Vagina (tissue), 2 donors: ENCODE data around the gene USP20.
A peak's percentile ranks its signal among the peaks of the same experiment; 100 is the strongest.

ENCODE experiments used
- CTCF ChIP-seq, 3 experiments: fragments of 450-650 bp in 2 of 3; fragments of 200-600 bp in 1 of 3; sonication (generic) in 1 of 3; IDR thresholded peaks; one replicate each; pipeline ENCODE4 v1.5.1; 2017 to 2019; ENCODE audit warnings: antibody characterized with exemption in 3 of 3, mild to moderate bottlenecking in 2 of 3, moderate library complexity in 2 of 3
- POLR2A ChIP-seq, 2 donors: fragments of 450-650 bp; IDR thresholded peaks; one replicate each; pipeline ENCODE4 v1.6.1; 2017; ENCODE audit warnings: antibody characterized with exemption in 2 of 2, mild to moderate bottlenecking in 2 of 2, moderate library complexity in 2 of 2
- POLR2AphosphoS5 ChIP-seq, 2 donors: sonication (generic); formaldehyde crosslinking; IDR thresholded peaks; one replicate each; pipeline ENCODE4 v1.9.0; 2017; ENCODE audit warnings: antibody characterized with exemption in 2 of 2, mild to moderate bottlenecking in 2 of 2, low read depth in 1 of 2; ENCODE audit not compliant: insufficient read depth in 1 of 2

- no peak for TF ChIP-seq CTCF (IDR thresholded peaks at IDR 0.05)
- peak in 1 of 2 donors; percentile 66 for TF ChIP-seq POLR2AphosphoS5 (IDR thresholded peaks at IDR 0.05; ENCODE audit: insufficient read depth in 1 of 2, low read depth in 1 of 2)
- no peak for TF ChIP-seq POLR2A (IDR thresholded peaks at IDR 0.05)
These were observed 33.7 kb downstream of the USP20 start for GRCh38 chr9:129868872-129869486.
